Hepatocyte (in vitro differentiated cells): ENCODE measurements around the gene DPYD. TPM values are rescaled to one million over a fixed set of nuclear protein-coding genes. Genes with fewer than 3 reads are reported as not detected.

Experiments
- DNase-seq: peaks from one replicate; pipeline ENCODE4 v3.0.0-alpha.2; 2016; ENCODE audit warnings: low spot score
- H2AFZ ChIP-seq: fragments of 200-600 bp; sonication (generic); 2 replicates; pipeline ENCODE4 v1.6.0; 2016; ENCODE audit warnings: antibody characterized with exemption, mild to moderate bottlenecking
- H3K27ac ChIP-seq: fragments of 200-600 bp; sonication (generic); 2 replicates; pipeline ENCODE4 v1.5.1; 2016; ENCODE audit warnings: mild to moderate bottlenecking
- H3K27me3 ChIP-seq: fragments of 200-600 bp; sonication (generic); 2 replicates; pipeline ENCODE4 v1.6.1; 2016
- H3K36me3 ChIP-seq: fragments of 200-600 bp; sonication (generic); replicated peaks from 2 replicates; pipeline ENCODE4 v1.5.1; 2016; ENCODE audit warnings: low read depth; ENCODE audit not compliant: insufficient read depth
- H3K4me1 ChIP-seq: fragments of 200-600 bp; sonication (generic); 2 replicates; pipeline ENCODE4 v1.5.1; 2016; ENCODE audit warnings: mild to moderate bottlenecking, moderate library complexity; ENCODE audit not compliant: insufficient read depth
- H3K4me2 ChIP-seq: fragments of 200-600 bp; sonication (generic); 2 replicates; pipeline ENCODE4 v1.6.0; 2016
- H3K4me3 ChIP-seq: fragments of 200-600 bp; sonication (generic); 2 replicates; pipeline ENCODE4 v1.5.1; 2016; ENCODE audit warnings: mild to moderate bottlenecking
- H3K79me2 ChIP-seq: fragments of 200-600 bp; sonication (generic); 2 replicates; pipeline ENCODE4 v1.6.0; 2017; ENCODE audit warnings: mild to moderate bottlenecking
- H3K9me2 ChIP-seq: fragments of 200-600 bp; sonication (generic); replicated peaks from 2 replicates; pipeline ENCODE4 v1.6.0; 2017; ENCODE audit warnings: mild to moderate bottlenecking; ENCODE audit not compliant: insufficient read depth
- H3K9me3 ChIP-seq: fragments of 200-600 bp; sonication (generic); 2 replicates; pipeline ENCODE4 v1.5.1; 2016; ENCODE audit warnings: low read depth, mild to moderate bottlenecking
- H4K20me1 ChIP-seq: fragments of 200-600 bp; sonication (generic); 2 replicates; pipeline ENCODE4 v1.6.0; 2016; ENCODE audit warnings: mild to moderate bottlenecking; ENCODE audit not compliant: insufficient read depth, poor library complexity, severe bottlenecking
- EZH2 ChIP-seq: fragments of 200-600 bp; sonication (generic); IDR thresholded peaks from 2 replicates; pipeline ENCODE4 v1.6.1; 2016; ENCODE audit warnings: antibody characterized with exemption, mild to moderate bottlenecking, borderline replicate concordance
- EZH2phosphoT487 ChIP-seq: fragments of 200-600 bp; sonication (generic); IDR thresholded peaks from one replicate; pipeline ENCODE4 v1.6.1; 2018; ENCODE audit warnings: antibody characterized with exemption, mild to moderate bottlenecking, low read depth, moderate library complexity; ENCODE audit not compliant: unreplicated experiment, severe bottlenecking
- WGBS: methylation state at CpG from one replicate; pipeline ENCODE4 v1.1.6; 2016; ENCODE audit warnings: low lambda C conversion rate; ENCODE audit errors: missing lambda C conversion rate; 5-methylcytosine and 5-hydroxymethylcytosine counted together
- polyA plus RNA-seq: library from polyadenylated mRNA; unstranded; fragments of >200 nt; fragmentation: Nextera tagmentation; extraction: Ambion mirVana; gene quantifications from 2 replicates; pipeline ENCODE4 v1.2.1, GENCODE V29; 2016
- total RNA-seq: library from RNA; depleted of rRNA; stranded (reverse); fragments of >200 nt; gene quantifications from 2 replicates; pipeline ENCODE4 v1.2.3, GENCODE V29; 2014
- TF ChIP-seq, protein P1 (sequence below): fragments of 200-600 bp; sonication (generic); IDR thresholded peaks from 2 replicates; pipeline ENCODE4 v1.5.1; 2016; ENCODE audit warnings: antibody characterized with exemption, mild to moderate bottlenecking; ENCODE audit not compliant: poor library complexity

The DPYD gene
- total and polyA plus RNA-seq, 2 experiments from 2014 or later, result 7.5 to 21.8 TPM

DNA sequence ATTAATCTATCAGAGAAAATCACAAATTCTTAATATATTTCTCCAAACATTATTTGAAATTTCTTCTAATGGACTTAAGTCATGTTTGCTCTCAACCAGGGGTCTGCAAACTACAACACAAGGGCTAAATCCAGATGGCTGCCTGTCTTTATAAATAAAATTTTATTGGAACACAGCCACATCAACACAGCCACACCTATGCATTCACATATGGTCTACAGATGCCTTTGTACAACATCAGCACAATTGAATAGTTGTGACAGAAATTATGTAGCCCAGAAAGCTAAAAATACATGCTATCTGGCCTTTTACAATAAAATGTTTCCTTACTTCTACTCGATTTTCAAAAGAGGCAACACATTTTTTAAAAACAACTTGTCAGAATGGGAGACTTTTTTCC lies 103.9 kb downstream of the DPYD start:
- Histone ChIP-seq H3K9me3 (no peaks in the 10 kb centered on the region), H3K4me1 (no peaks in the 10 kb centered on the region), H2AFZ (no peak overlapping the region), H3K36me3 (no peaks in the 10 kb centered on the region), H4K20me1 (no peaks in the 10 kb centered on the region), H3K4me3 (no peak overlapping the region), H3K79me2 (no peaks in the 10 kb centered on the region), H3K27ac (no peak overlapping the region), H3K9me2 (no peaks in the 10 kb centered on the region), H3K4me2 (no peak overlapping the region), H3K27me3 (no peaks in the 10 kb centered on the region)
- 57% methylated on average over 1 of the region's 1 CpG for WGBS
- TF ChIP-seq EZH2, result no peak
- TF ChIP-seq, protein P1, sequence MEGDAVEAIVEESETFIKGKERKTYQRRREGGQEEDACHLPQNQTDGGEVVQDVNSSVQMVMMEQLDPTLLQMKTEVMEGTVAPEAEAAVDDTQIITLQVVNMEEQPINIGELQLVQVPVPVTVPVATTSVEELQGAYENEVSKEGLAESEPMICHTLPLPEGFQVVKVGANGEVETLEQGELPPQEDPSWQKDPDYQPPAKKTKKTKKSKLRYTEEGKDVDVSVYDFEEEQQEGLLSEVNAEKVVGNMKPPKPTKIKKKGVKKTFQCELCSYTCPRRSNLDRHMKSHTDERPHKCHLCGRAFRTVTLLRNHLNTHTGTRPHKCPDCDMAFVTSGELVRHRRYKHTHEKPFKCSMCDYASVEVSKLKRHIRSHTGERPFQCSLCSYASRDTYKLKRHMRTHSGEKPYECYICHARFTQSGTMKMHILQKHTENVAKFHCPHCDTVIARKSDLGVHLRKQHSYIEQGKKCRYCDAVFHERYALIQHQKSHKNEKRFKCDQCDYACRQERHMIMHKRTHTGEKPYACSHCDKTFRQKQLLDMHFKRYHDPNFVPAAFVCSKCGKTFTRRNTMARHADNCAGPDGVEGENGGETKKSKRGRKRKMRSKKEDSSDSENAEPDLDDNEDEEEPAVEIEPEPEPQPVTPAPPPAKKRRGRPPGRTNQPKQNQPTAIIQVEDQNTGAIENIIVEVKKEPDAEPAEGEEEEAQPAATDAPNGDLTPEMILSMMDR, result no peak
- no peak for TF ChIP-seq EZH2phosphoT487
- DNase-seq, result no peak

DNA sequence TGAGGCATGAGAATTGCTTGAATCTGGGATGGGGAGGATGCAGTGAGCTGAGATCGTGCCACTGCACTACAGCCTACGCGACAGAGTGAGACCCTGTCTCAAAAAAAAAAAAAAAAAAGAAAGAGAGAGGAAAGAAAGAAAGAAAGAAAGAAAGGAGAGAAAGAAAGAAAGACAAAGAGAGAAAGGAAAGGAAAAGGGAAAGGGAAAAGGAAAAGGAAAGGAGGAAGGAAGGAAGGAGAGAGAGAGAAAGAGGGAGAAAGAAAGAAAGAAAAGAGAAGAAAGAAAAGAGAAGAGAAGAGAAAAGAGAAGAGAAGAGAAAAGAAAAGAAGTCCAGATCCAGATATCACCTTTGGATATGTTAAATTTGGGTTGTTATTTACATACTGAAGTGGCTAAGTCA lies 106.0 kb downstream of the DPYD start:
- Histone ChIP-seq H3K27me3 (no peaks in the 10 kb centered on the region), H3K4me2 (no peak overlapping the region), H3K9me3 (no peaks in the 10 kb centered on the region), H4K20me1 (no peaks in the 10 kb centered on the region), H3K4me1 (no peaks in the 10 kb centered on the region), H3K79me2 (no peaks in the 10 kb centered on the region), H3K36me3 (no peaks in the 10 kb centered on the region), H2AFZ (no peak overlapping the region), H3K4me3 (no peak overlapping the region), H3K9me2 (no peaks in the 10 kb centered on the region), H3K27ac (no peak overlapping the region)
- no peak for DNase-seq
- TF ChIP-seq, protein P1, result no peak
- TF ChIP-seq EZH2 (no peak), EZH2phosphoT487 (no peak)
- WGBS, result 94% methylated on average over 3 of the region's 3 CpGs

DNA sequence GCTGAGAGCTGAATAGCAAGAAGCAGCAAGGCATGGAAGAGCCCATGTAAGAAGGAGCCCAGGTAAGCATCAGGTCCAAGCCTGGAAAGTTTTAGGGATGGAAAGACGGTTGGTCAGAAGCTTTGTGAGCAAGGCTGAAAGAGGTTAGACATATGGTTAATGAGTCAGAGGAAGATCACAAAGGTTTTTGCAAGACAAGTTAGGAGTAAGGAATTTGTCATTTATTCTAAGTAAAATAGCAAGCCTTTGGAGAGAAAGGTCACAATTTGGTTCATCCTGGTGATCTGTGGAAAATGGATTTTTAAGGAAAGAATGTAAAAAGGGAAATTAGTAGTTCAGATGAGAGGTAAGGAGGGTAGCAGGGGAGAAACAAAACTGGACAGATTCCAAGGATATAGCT lies 106.7 kb downstream of the DPYD start:
- H4K20me1 ChIP-seq, result no peaks in the 10 kb centered on the region
- no peaks in the 10 kb centered on the region for H3K36me3 ChIP-seq
- H3K9me2 ChIP-seq, result no peaks in the 10 kb centered on the region
- no peaks in the 10 kb centered on the region for H3K27me3 ChIP-seq
- H3K4me3 ChIP-seq, result no peak overlapping the region
- DNase-seq, result no peak
- no peak overlapping the region for H2AFZ ChIP-seq
- 89% methylated on average over 1 of the region's 1 CpG for WGBS
- H3K79me2 ChIP-seq, result no peaks in the 10 kb centered on the region
- H3K4me1 ChIP-seq, result no peaks in the 10 kb centered on the region
- no peak overlapping the region for H3K27ac ChIP-seq
- TF ChIP-seq, protein P1, result no peak
- TF ChIP-seq EZH2, result no peak
- TF ChIP-seq EZH2phosphoT487, result no peak
- H3K4me2 ChIP-seq, result no peak overlapping the region
- H3K9me3 ChIP-seq, result no peaks in the 10 kb centered on the region

DNA sequence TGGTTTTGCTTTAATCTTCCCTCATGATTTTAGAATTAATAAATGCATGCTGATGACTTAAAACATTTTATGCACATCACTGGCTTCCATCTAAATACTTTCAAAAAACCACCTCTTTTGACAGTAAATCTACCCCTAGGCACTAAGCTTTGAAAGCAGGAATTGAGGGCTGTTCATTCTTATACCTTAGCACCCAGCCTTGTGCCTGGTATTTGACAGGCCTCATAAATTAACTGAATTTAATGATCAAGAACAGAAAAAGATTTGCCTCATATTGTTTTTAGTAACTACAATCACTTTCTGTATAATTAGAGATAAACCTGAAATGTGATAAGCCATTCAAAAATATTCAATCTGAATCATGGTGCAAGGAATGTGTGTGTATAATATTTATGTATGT lies 108.8 kb downstream of the DPYD start:
- Histone ChIP-seq H3K79me2 (no peaks in the 10 kb centered on the region), H3K4me3 (no peak overlapping the region), H2AFZ (no peak overlapping the region), H3K4me2 (no peak overlapping the region), H3K27ac (no peak overlapping the region), H3K9me3 (no peaks in the 10 kb centered on the region), H3K9me2 (no peaks in the 10 kb centered on the region), H3K27me3 (no peaks in the 10 kb centered on the region), H4K20me1 (no peaks in the 10 kb centered on the region), H3K36me3 (no peaks in the 10 kb centered on the region), H3K4me1 (no peaks in the 10 kb centered on the region)
- DNase-seq, result no peak
- no peak for TF ChIP-seq EZH2phosphoT487
- TF ChIP-seq, protein P1, result no peak
- no peak for TF ChIP-seq EZH2
